Left ventricle myocardium inferior (tissue), 1 donor: ENCODE data around the gene PLXNA3. TPM values are rescaled to one million over a fixed set of nuclear protein-coding genes. Genes with fewer than 3 reads are reported as not detected.

Experiments used
- DNase-seq: peaks from one replicate; pipeline ENCODE4 v3.0.0-alpha.2; 2020
- H3K27ac ChIP-seq: fragments of 200-600 bp; replicated peaks from 2 replicates; pipeline ENCODE4 v1.8.0; 2021
- H3K27me3 ChIP-seq: fragments of 200-600 bp; 2 replicates; pipeline ENCODE4 v1.8.0; 2021; ENCODE audit warnings: low read depth
- H3K36me3 ChIP-seq: fragments of 200-600 bp; 2 replicates; pipeline ENCODE4 v1.8.0; 2021
- H3K4me1 ChIP-seq: fragments of 200-600 bp; 2 replicates; pipeline ENCODE4 v1.8.0; 2021
- H3K4me3 ChIP-seq: fragments of 200-600 bp; 2 replicates; pipeline ENCODE4 v1.8.0; 2021; ENCODE audit warnings: mild to moderate bottlenecking, moderate library complexity
- H3K9me3 ChIP-seq: fragments of 200-600 bp; replicated peaks from 2 replicates; pipeline ENCODE4 v1.8.0; 2021
- CTCF ChIP-seq: fragments of 200-600 bp; IDR thresholded peaks from 2 replicates; pipeline ENCODE4 v1.8.0; 2021; ENCODE audit warnings: antibody characterized with exemption, mild to moderate bottlenecking, borderline replicate concordance
- intact Hi-C: fragments of 100-400 bp; cut with micrococcal nuclease; formaldehyde crosslinking; loops from one replicate; pipeline ENCODE4 v1.11.0; 2022
- microRNA-seq: library from miRNA; unstranded; fragments of <30 nt; microRNA quantifications from one replicate; pipeline ENCODE4 v1.2.0, GENCODE V29; 2020
- total RNA-seq: library from RNA; stranded (reverse); fragmentation: NEBNext Ultra II Directional; extraction: Animal tissue kit (Norgen Biotek cat#: 25700); gene quantifications from one replicate; pipeline ENCODE4 v1.2.1, GENCODE V29; 2021
- donor health status: DM: no; HTN: yes; CAD: no; lungs with severe emphysema.

Gene PLXNA3
- total RNA-seq, 1 donor from 2014 or later: 16.6 TPM

GRCh38 chrX:154526901-154527675 lies 69.0 kb downstream of the PLXNA3 start:
- intact Hi-C loops: no loop called here
- H3K4me3 ChIP-seq: peak overlapping the region; percentile 57

More at GRCh38 chrX:154526901-154527675, 69.0 kb downstream of the PLXNA3 start:
- Histone ChIP-seq H3K27ac (peak overlapping the region; percentile 87), H3K36me3 (no peaks in the 10 kb centered on the region), H3K9me3 (no peaks in the 10 kb centered on the region), H3K4me1 (peaks cover 5% of the 10 kb centered on the region), H3K27me3 (no peaks in the 10 kb centered on the region)
- DNase-seq: peak; percentile 78
- peak; percentile 67 for TF ChIP-seq CTCF

Small RNAs within 50 kb of the gene (microRNA-seq; reads per million reads assigned to microRNA genes)
- gene MIR6858: not detected

Other genes with a start within 250 kb of the PLXNA3 start
- gene OPN1MW2, start 238.5 kb upstream of the PLXNA3 start, total RNA-seq: not detected
- not detected for gene OPN1MW3, start 200.7 kb upstream of the PLXNA3 start, total RNA-seq
- gene TEX28, start 163.2 kb upstream of the PLXNA3 start, total RNA-seq: not detected
- 11.7 TPM for gene TKTL1, start 162.5 kb upstream of the PLXNA3 start, total RNA-seq
- gene FLNA, start 83.6 kb upstream of the PLXNA3 start, total RNA-seq: 225 TPM
- gene EMD, start 79.0 kb upstream of the PLXNA3 start, total RNA-seq: 55.6 TPM
- gene RPL10, start 59.9 kb upstream of the PLXNA3 start, total RNA-seq: 1,850 TPM
- 56.3 TPM for gene DNASE1L1, start 49.0 kb upstream of the PLXNA3 start, total RNA-seq
- 39.8 TPM for gene TAFAZZIN, start 46.7 kb upstream of the PLXNA3 start, total RNA-seq
- gene ATP6AP1, start 29.6 kb upstream of the PLXNA3 start, total RNA-seq: 84.1 TPM
- 79.3 TPM for gene GDI1, start 21.1 kb upstream of the PLXNA3 start, total RNA-seq
- 41.1 TPM for gene FAM50A, start 14.1 kb upstream of the PLXNA3 start, total RNA-seq
- 18.0 TPM for gene LAGE3, start 21.0 kb downstream of the PLXNA3 start, total RNA-seq
- gene UBL4A, start 28.3 kb downstream of the PLXNA3 start, total RNA-seq: 60.2 TPM
- 10.4 TPM for gene SLC10A3, start 32.3 kb downstream of the PLXNA3 start, total RNA-seq
- 52.0 TPM for gene FAM3A, start 58.0 kb downstream of the PLXNA3 start, total RNA-seq
- 10.9 TPM for gene G6PD, start 88.6 kb downstream of the PLXNA3 start, total RNA-seq
- gene IKBKG, start 89.3 kb downstream of the PLXNA3 start, total RNA-seq: 14.8 TPM
- not detected for gene CTAG1A, start 126.9 kb downstream of the PLXNA3 start, total RNA-seq
- not detected for gene CTAG1B, start 161.0 kb downstream of the PLXNA3 start, total RNA-seq
- not detected for gene CTAG2, start 195.3 kb downstream of the PLXNA3 start, total RNA-seq